Dermis blood vessel endothelial cell (primary cell): ENCODE results near the gene LMAN2L. TPM values are rescaled to one million over a fixed set of nuclear protein-coding genes. Genes with fewer than 3 reads are reported as not detected.

Source experiments
- DNase-seq: peaks from one replicate; pipeline ENCODE4 v3.0.0; 2010
- total RNA-seq: library from RNA; depleted of rRNA; stranded (reverse); fragments of >200 nt; gene quantifications from 2 replicates; pipeline ENCODE4 v1.2.3, GENCODE V29; 2014

The LMAN2L gene
- total RNA-seq, 1 donor from 2014 or later: 24.2 TPM

GRCh38 chr2:96703021-96703751, 36.7 kb downstream of the LMAN2L start:
- DNase-seq: no peak

GRCh38 chr2:96702098-96702785, 37.6 kb downstream of the LMAN2L start:
- no peak for DNase-seq

DNA sequence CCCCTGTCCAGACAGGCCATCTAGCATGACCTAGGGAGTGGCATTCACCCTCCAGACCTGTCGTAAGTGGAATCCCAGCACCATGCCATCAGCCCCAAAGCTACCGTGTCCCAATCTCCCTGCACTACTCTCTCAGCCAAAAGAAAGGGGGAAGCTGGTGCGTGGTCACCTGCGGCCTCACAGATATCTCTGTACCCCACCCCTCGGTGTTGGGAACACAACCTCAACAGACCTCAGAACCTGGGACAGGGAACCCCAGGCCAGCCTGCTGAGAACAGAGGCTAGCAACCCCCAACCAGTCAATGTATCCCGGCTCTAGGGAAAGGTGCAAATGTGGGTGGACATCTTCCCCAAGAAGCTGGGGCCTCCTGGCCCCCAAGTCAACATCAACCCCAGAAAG, 38.2 kb downstream of the LMAN2L start:
- DNase-seq: no peak

DNA sequence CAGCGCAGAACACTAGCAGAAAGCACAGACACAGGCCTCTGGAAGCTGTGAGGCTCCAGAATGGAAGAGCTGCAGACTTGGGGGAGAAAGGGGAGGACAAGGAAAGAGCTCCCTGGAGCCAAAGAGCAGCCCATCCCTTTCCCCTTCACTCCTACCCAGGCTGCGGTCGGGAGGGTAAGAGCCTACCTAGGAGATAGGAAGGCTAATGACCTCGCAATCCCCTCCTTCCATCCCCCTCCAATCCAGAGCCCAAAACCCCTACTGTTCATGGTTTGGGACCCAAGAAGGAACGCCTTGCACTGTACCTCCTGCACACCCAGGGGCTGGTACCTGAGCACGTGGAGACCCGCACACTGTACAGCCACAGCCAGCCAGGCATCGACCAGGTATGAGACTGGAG, 39.8 kb downstream of the LMAN2L start:
- no peak for DNase-seq

GRCh38 chr2:96699621-96700020, 40.2 kb downstream of the LMAN2L start:
- no peak for DNase-seq

DNA sequence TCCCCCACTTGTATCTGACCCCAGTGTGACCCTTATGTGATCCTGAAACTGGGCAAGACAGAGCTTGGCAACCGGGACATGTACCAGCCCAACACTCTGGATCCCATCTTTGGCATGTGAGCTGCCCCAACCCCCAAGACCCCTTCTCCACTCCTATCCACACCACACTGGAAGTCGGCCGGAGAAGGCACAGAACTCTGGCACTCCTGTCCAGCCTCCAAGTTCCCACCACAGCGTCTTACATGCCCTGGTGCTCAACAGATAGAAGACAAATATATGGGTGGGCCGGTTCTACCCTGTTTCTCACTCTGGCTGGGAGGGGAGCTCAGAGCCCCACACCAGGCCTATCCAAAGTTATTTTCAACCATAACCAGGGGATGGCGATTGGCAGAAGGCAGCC, 40.8 kb downstream of the LMAN2L start:
- no peak for DNase-seq

DNA sequence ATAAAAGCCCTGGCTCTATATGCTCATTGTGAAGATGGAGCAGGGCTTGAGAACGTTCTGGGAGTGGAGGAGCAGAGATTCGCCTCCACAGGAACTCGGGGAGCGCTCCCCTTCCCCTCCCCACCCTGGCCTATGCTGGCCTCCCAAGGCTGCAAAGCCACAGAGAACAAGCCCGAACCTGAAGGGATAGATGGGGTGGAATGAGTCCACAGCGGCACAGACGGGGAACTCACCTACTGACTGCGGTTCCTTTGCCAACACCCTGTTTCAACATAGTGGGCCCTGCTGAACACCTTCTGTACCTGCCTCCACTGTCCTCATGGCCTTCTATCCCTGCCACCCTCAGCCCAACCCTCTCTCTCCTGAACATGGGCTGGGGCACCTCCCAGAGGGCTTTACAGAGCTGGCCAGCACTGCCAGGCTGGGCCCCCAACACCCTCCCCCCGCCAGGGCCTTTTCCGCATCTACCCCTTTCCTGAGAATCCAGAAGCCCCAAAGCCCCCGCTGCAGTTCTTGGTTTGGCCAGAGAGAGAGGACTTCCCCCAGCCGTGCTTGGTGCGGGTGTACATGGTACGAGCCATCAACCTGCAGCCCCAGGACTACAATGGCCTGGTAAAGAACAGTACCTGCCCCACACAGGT, 41.5 kb downstream of the LMAN2L start:
- no peak for DNase-seq

DNA sequence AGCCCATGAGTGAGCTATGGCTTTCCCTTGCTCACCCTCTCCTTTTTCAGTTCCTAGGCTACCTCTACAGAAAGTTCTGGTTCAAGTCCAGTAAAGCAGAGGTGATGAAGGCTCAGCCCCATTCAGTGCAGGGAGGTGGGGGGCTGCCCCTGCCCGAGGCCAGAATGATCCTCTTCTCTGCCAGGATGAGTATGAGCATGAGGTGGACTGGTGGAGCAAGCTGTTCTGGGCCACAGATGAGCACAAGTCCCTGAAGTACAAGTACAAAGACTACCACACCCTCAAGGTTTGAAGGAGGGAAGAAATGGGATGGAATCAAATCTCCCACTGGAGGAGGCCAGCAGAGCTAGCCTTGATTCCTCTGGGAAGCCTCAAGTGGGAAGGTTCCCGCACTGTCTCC, 42.4 kb downstream of the LMAN2L start:
- DNase-seq: no peak

GRCh38 chr2:96695602-96696001, 44.3 kb downstream of the LMAN2L start:
- DNase-seq: no peak

DNA sequence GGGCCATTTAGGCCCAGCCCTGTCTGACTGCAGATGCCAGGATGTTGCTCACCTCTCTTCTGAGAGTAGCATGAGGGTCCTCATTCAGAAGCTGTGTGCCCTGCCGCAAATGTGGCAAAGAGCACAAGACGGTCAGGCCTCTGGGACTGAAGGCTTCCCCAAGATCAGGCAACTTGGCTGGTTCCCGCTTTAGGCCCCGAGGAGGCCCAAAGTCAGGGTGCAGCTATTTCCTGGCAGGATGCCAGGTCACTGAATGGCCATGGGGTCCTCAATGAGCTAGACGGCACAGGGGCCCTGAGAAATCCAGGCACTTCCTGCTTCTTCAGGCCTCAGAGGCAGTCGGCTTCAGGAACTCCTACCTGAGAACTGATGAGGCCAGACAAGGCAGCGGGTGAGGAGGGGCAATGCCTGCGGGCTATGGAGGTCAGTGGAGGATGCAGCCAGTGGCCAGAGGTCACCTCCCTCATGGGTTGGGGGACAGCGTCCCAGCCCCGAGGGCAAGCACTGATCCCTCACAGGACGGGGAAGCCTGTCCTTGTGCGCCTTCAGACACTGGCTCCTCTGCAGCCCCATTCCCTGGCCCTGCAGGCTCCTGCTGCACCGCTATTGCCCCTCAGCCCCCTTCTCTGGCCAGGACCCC, 44.9 kb downstream of the LMAN2L start:
- DNase-seq: no peak

- no peak for DNase-seq
These were observed 45.6 kb downstream of the LMAN2L start for GRCh38 chr2:96694279-96694678.

GRCh38 chr2:96693286-96694200, 46.3 kb downstream of the LMAN2L start:
- no peak for DNase-seq

- DNase-seq: no peak
These were observed 47.5 kb downstream of the LMAN2L start for GRCh38 chr2:96692094-96692971.

GRCh38 chr2:96691022-96691612, 48.7 kb downstream of the LMAN2L start:
- DNase-seq: no peak

GRCh38 chr2:96690306-96691021, 49.4 kb downstream of the LMAN2L start:
- DNase-seq: no peak

GRCh38 chr2:96689431-96689991, 50.4 kb downstream of the LMAN2L start:
- DNase-seq: no peak

DNA sequence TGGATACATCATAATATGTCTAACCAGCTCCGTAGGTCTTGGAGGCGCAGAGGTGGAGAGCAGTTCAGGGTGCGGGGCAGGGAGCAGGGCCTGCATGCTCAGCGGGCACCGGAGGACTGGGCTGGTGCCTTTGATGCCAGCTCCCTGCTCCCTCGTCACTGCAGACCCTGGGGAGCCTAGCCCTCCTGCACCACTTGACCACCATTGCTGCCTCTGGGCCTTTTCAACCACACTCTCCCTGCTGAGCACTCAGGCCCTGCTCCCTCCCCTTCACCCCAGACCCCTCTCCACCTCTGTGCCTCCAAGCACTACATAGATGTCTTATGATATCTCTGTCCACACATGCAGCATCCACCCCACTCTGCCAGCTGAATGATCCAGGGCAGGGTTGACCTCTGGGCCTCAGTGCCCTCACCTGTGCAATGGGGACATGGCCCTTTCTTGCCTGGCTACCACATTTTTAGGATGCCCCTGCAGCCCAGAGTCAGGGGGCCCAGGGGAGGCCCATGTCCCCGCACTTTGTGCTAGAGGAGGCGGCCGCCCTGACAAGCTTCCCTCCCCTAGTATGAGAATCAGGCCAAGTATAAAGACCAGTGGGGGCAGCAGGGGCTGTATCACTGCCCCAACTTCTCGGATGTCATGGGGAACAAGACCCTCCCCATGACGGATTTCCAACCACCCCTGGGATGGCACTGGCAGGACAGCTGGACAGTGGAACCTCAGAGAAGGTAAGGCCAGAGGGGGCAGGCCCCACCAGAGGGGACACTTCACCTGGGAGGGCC, 51.0 kb downstream of the LMAN2L start:
- no peak for DNase-seq

DNA sequence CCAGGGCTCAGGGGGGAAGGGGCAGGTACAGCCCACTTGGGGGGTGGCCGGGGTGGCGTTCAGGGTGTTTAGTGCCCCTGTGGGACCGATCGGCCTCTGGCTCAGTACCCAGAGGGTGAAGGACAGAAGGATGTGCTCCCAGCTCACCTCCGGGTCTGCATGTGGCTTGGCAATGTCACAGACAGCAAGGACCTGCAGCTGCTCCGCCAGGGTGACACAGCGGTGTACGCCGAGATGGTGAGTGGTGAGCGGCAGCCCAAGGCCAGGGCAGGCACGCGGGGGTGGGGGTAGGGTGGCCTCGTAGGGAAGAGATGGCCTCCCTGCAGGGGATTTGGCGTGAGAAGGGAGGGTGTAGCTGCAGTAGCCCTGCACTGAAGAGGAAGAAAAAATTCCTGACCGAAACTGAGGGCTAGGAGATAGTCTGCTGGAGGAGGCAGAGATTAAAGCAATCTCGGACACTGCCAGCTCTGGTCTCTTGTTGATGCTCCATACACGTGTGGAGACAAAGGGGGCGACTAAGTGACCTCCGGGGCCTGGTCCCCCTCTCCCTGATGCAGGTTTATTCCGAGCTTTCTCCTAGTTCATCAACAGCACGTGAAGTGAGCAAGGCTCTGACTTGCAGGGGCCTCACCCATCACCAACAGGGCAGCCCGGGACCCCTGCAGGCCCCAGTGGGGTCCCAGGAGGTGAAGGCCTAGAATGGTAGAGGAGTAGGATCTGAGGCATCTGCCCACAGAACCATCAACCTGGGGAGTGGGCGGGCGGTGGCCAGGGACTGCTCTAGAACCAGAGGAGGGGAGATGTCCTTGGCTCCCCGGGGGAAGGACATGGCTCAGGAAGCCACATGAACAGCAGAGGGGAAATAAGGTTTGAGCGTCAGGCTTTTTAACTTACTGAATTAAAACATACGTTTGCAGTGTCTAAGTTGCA, 51.9 kb downstream of the LMAN2L start:
- DNase-seq: no peak
